Loucy (cell line): Measurements from ENCODE around the gene HERC3.

Source experiments
- H2AFZ ChIP-seq: fragments of 200-600 bp; sonication (generic); 2 replicates; pipeline ENCODE4 v1.6.0; 2016; ENCODE audit warnings: antibody characterized with exemption, mild to moderate bottlenecking, low read length, moderate library complexity
- H3F3A ChIP-seq: fragments of 200-600 bp; 2 replicates; pipeline ENCODE4 v1.6.0; 2016; ENCODE audit warnings: antibody characterized with exemption, low read depth, mild to moderate bottlenecking
- H3K27me3 ChIP-seq: fragments of 200-600 bp; sonication (generic); 2 replicates; pipeline ENCODE4 v1.6.1; 2014; ENCODE audit warnings: low read length, mild to moderate bottlenecking; ENCODE audit not compliant: insufficient read depth, poor library complexity, severe bottlenecking
- H3K36me3 ChIP-seq: fragments of 200-600 bp; sonication (generic); 2 replicates; pipeline ENCODE4 v1.6.1; 2016; ENCODE audit warnings: low read length; ENCODE audit not compliant: insufficient read depth
- H3K4me1 ChIP-seq: fragments of 200-600 bp; sonication (generic); 2 replicates; pipeline ENCODE4 v1.5.1; 2014; ENCODE audit warnings: low read length, mild to moderate bottlenecking; ENCODE audit not compliant: insufficient read depth, poor library complexity, severe bottlenecking
- H3K4me2 ChIP-seq: fragments of 200-600 bp; sonication (generic); 2 replicates; pipeline ENCODE4 v1.6.0; 2014; ENCODE audit warnings: antibody characterized with exemption, low read length, low read depth, mild to moderate bottlenecking; ENCODE audit not compliant: poor library complexity, severe bottlenecking
- H3K4me3 ChIP-seq: fragments of 200-600 bp; sonication (generic); 2 replicates; pipeline ENCODE4 v1.5.1; 2014; ENCODE audit warnings: low read length, mild to moderate bottlenecking, mixed read lengths; ENCODE audit not compliant: poor library complexity, severe bottlenecking
- H3K79me2 ChIP-seq: fragments of 200-600 bp; sonication (generic); 2 replicates; pipeline ENCODE4 v1.6.1; 2014; ENCODE audit warnings: low read length; ENCODE audit not compliant: insufficient read depth
- H3K9ac ChIP-seq: fragments of 200-600 bp; sonication (generic); 2 replicates; pipeline ENCODE4 v1.6.0; 2014; ENCODE audit warnings: mild to moderate bottlenecking, low read depth, low read length, moderate library complexity; ENCODE audit not compliant: poor library complexity, severe bottlenecking
- H3K9me2 ChIP-seq: fragments of 200-600 bp; sonication (generic); replicated peaks from 2 replicates; pipeline ENCODE4 v1.6.1; 2016; ENCODE audit warnings: low read depth, low read length, mixed read lengths
- H3K9me3 ChIP-seq: fragments of 200-600 bp; sonication (generic); 2 replicates; pipeline ENCODE4 v1.6.1; 2014; ENCODE audit warnings: mild to moderate bottlenecking, antibody characterized with exemption, low read length, low read depth; ENCODE audit not compliant: insufficient read depth
- H4K20me1 ChIP-seq: fragments of 200-600 bp; sonication (generic); 2 replicates; pipeline ENCODE4 v1.6.0; 2014; ENCODE audit warnings: antibody characterized with exemption, low read length, mild to moderate bottlenecking; ENCODE audit not compliant: insufficient read depth, poor library complexity, severe bottlenecking
- EZH2phosphoT487 ChIP-seq: fragments of 200-600 bp; IDR thresholded peaks from 2 replicates; pipeline ENCODE4 v1.6.1; 2018; ENCODE audit warnings: antibody characterized with exemption, mild to moderate bottlenecking, moderate library complexity, borderline replicate concordance
- TF ChIP-seq, protein P1 (sequence below): fragments of 200-600 bp; sonication (generic); conservative IDR thresholded peaks from 2 replicates; pipeline ENCODE4 v1.5.1; 2014; ENCODE audit warnings: mild to moderate bottlenecking, antibody characterized with exemption, low read length

The HERC3 gene

GRCh38 chr4:88755454-88755853 is 163.2 kb downstream of the HERC3 start:
- Histone ChIP-seq H3F3A (no peaks in the 10 kb centered on the region), H3K4me3 (no peak overlapping the region), H3K9me3 (no peaks in the 10 kb centered on the region), H3K4me2 (no peak overlapping the region), H3K4me1 (no peaks in the 10 kb centered on the region), H3K36me3 (no peaks in the 10 kb centered on the region), H3K27me3 (no peaks in the 10 kb centered on the region), H3K79me2 (no peaks in the 10 kb centered on the region), H3K9me2 (no peaks in the 10 kb centered on the region), H2AFZ (no peak overlapping the region), H3K9ac (no peak overlapping the region), H4K20me1 (no peaks in the 10 kb centered on the region)
- TF ChIP-seq, protein P1, sequence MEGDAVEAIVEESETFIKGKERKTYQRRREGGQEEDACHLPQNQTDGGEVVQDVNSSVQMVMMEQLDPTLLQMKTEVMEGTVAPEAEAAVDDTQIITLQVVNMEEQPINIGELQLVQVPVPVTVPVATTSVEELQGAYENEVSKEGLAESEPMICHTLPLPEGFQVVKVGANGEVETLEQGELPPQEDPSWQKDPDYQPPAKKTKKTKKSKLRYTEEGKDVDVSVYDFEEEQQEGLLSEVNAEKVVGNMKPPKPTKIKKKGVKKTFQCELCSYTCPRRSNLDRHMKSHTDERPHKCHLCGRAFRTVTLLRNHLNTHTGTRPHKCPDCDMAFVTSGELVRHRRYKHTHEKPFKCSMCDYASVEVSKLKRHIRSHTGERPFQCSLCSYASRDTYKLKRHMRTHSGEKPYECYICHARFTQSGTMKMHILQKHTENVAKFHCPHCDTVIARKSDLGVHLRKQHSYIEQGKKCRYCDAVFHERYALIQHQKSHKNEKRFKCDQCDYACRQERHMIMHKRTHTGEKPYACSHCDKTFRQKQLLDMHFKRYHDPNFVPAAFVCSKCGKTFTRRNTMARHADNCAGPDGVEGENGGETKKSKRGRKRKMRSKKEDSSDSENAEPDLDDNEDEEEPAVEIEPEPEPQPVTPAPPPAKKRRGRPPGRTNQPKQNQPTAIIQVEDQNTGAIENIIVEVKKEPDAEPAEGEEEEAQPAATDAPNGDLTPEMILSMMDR, result no peak
- no peak for TF ChIP-seq EZH2phosphoT487

DNA sequence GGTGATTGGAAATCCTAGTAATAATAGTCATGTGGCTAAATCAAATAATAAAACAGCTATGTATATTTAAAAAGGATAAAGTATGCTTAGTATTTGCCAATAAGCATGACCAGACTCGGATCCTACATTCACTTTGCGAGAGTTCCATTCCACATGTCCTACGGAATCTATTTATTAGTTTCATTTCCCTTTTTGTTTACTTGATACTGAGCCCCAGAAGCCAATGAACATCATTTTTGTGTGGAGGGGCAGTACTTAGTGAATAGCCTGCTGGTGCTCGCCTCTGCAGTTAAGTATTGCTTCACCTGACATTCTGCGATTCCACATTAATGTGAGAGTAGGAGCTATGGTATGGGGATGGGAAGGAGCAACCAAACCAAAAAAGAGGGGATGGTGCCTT is 163.9 kb downstream of the HERC3 start:
- no peak overlapping the region for H3K4me3 ChIP-seq
- H3F3A ChIP-seq, result no peaks in the 10 kb centered on the region
- no peaks in the 10 kb centered on the region for H4K20me1 ChIP-seq
- no peaks in the 10 kb centered on the region for H3K79me2 ChIP-seq
- H3K9me3 ChIP-seq, result no peaks in the 10 kb centered on the region
- H3K36me3 ChIP-seq, result no peaks in the 10 kb centered on the region
- H3K9ac ChIP-seq, result no peak overlapping the region
- H3K9me2 ChIP-seq, result no peaks in the 10 kb centered on the region
- no peaks in the 10 kb centered on the region for H3K27me3 ChIP-seq
- H2AFZ ChIP-seq, result no peak overlapping the region
- no peaks in the 10 kb centered on the region for H3K4me1 ChIP-seq
- TF ChIP-seq, protein P1, result no peak
- TF ChIP-seq EZH2phosphoT487, result no peak
- no peak overlapping the region for H3K4me2 ChIP-seq

- no peak for TF ChIP-seq EZH2phosphoT487
- TF ChIP-seq, protein P1, result no peak
- H3K9me2 ChIP-seq, result no peaks in the 10 kb centered on the region
- no peaks in the 10 kb centered on the region for H3K79me2 ChIP-seq
- no peak overlapping the region for H2AFZ ChIP-seq
- H3K4me2 ChIP-seq, result no peak overlapping the region
- no peaks in the 10 kb centered on the region for H4K20me1 ChIP-seq
- H3F3A ChIP-seq, result no peaks in the 10 kb centered on the region
- H3K9me3 ChIP-seq, result no peaks in the 10 kb centered on the region
- no peaks in the 10 kb centered on the region for H3K36me3 ChIP-seq
- H3K27me3 ChIP-seq, result no peaks in the 10 kb centered on the region
- no peak overlapping the region for H3K4me3 ChIP-seq
- no peak overlapping the region for H3K9ac ChIP-seq
- peaks cover 5% of the 10 kb centered on the region for H3K4me1 ChIP-seq
Measured at GRCh38 chr4:88757067-88757466, 164.8 kb downstream of the HERC3 start.
